Keratinocyte (primary cell): ENCODE results near the gene NPC2. TPM values are rescaled to one million over a fixed set of nuclear protein-coding genes. Genes with fewer than 3 reads are reported as not detected.

Source experiments
- DNase-seq: peaks from one replicate; pipeline ENCODE4 v3.0.0-alpha.2; 2011; ENCODE audit warnings: low read depth, missing footprints, low spot score
- FAIRE-seq: peaks from 2 replicates; lab custom pipeline; 2011; peaks lifted over from hg19 to GRCh38; lab: Jason Lieb, UNC
- H2AFZ ChIP-seq: 2 replicates; pipeline ENCODE4 v1.6.0; 2012; ENCODE audit warnings: low read length, control low read depth, inconsistent platforms; ENCODE audit not compliant: control insufficient read depth
- H3K27ac ChIP-seq: 2 replicates; pipeline ENCODE4 v1.5.1; 2011; ENCODE audit warnings: low read length; ENCODE audit not compliant: control insufficient read depth, insufficient read depth
- H3K27me3 ChIP-seq: 3 replicates; pipeline ENCODE4 v1.6.0; 2011; ENCODE audit warnings: low read length; ENCODE audit not compliant: control insufficient read depth, insufficient read depth; ENCODE audit errors: extremely low read depth
- H3K36me3 ChIP-seq, 2 experiments: 2 replicates in 1 of 2; 3 replicates in 1 of 2; pipeline ENCODE4 v1.5.1; 2011; ENCODE audit warnings: low read length in 2 of 2, mild to moderate bottlenecking in 1 of 2; ENCODE audit not compliant: control insufficient read depth in 2 of 2, insufficient read depth in 2 of 2; ENCODE audit errors: extremely low read depth in 1 of 2
- H3K4me1 ChIP-seq: 3 replicates; pipeline ENCODE4 v1.5.1; 2011; ENCODE audit warnings: low read length; ENCODE audit not compliant: control insufficient read depth, insufficient read depth; ENCODE audit errors: extremely low read depth
- H3K4me2 ChIP-seq: 3 replicates; pipeline ENCODE4 v1.6.0; 2011; ENCODE audit warnings: low read depth, low read length; ENCODE audit not compliant: control insufficient read depth, insufficient read depth; ENCODE audit errors: extremely low read depth
- H3K4me3 ChIP-seq, 3 experiments: fragments of 200-600 bp in 1 of 3; sonication (generic) in 1 of 3; 2 replicates in 2 of 3; 3 replicates in 1 of 3; pipeline ENCODE4 v1.5.1; 2011 to 2016; ENCODE audit warnings: low read length in 3 of 3, mild to moderate bottlenecking in 3 of 3, control low read depth in 2 of 3, inconsistent platforms in 1 of 3, low read depth in 1 of 3, mixed read lengths in 1 of 3, mixed run types in 1 of 3, moderate library complexity in 1 of 3; ENCODE audit not compliant: control insufficient read depth in 2 of 3, insufficient read depth in 2 of 3; ENCODE audit errors: extremely low read depth in 1 of 3
- H3K79me2 ChIP-seq: 2 replicates; pipeline ENCODE4 v1.6.0; 2012; ENCODE audit warnings: low read length; ENCODE audit not compliant: control insufficient read depth, insufficient read depth
- H3K9ac ChIP-seq: 3 replicates; pipeline ENCODE4 v1.6.0; 2011; ENCODE audit warnings: low read length; ENCODE audit not compliant: control insufficient read depth, insufficient read depth; ENCODE audit errors: extremely low read depth
- H3K9me1 ChIP-seq: 3 replicates; pipeline ENCODE4 v1.6.0; 2011; ENCODE audit warnings: low read length; ENCODE audit not compliant: control insufficient read depth, insufficient read depth; ENCODE audit errors: extremely low read depth
- H3K9me3 ChIP-seq: 2 replicates; pipeline ENCODE4 v1.5.1; 2012; ENCODE audit warnings: low read depth, low read length; ENCODE audit not compliant: control insufficient read depth
- H4K20me1 ChIP-seq: 3 replicates; pipeline ENCODE4 v1.6.0; 2011; ENCODE audit warnings: low read length; ENCODE audit not compliant: control insufficient read depth, insufficient read depth; ENCODE audit errors: extremely low read depth
- EZH2 ChIP-seq: IDR thresholded peaks from one replicate; pipeline ENCODE4 v1.6.1; 2012; ENCODE audit warnings: inconsistent platforms, mild to moderate bottlenecking, low read length, moderate library complexity
- dilution Hi-C: fragments of 300-500 bp; cut with MboI; formaldehyde crosslinking; loops from one replicate; pipeline ENCODE4 v1.7.0; 2020; ENCODE audit warnings: low sequenced_read_pairs; ENCODE audit not compliant: extremely low pct_ligation_motif_present
- polyA plus RNA-seq, 5 experiments: library from polyadenylated mRNA; depleted of rRNA in 3 of 5; stranded (reverse) in 3 of 5; stranded (forward) in 1 of 5; unstranded in 1 of 5; fragments of >200 nt; gene quantifications; 1 replicate in 1 of 5; 2 replicates in 3 of 5; 3 replicates in 1 of 5; pipeline versions ENCODE4 v1.2.1 to v1.2.3, GENCODE V29; 2011 to 2012; ENCODE audit warnings: missing spikeins in 2 of 5, low read depth in 1 of 5, low replicate concordance in 1 of 5
- TF ChIP-seq, protein P1 (sequence below), 3 experiments: IDR thresholded peaks in 1 of 3; conservative IDR thresholded peaks in 1 of 3; optimal IDR thresholded peaks in 1 of 3; 2 replicates in 2 of 3; 3 replicates in 1 of 3; pipeline versions ENCODE3 to v1.5.1; 2011; ENCODE audit warnings: low read length in 3 of 3, mild to moderate bottlenecking in 3 of 3, moderate library complexity in 2 of 3, control low read depth in 1 of 3, inconsistent platforms in 1 of 3; ENCODE audit not compliant: insufficient read depth in 2 of 3; ENCODE audit errors: extremely low read depth in 1 of 3

The NPC2 gene
- polyA plus RNA-seq, 1 donor (not counting 4 experiments of a cell fraction or from before 2014, with no cell fraction given): 221 TPM

DNA sequence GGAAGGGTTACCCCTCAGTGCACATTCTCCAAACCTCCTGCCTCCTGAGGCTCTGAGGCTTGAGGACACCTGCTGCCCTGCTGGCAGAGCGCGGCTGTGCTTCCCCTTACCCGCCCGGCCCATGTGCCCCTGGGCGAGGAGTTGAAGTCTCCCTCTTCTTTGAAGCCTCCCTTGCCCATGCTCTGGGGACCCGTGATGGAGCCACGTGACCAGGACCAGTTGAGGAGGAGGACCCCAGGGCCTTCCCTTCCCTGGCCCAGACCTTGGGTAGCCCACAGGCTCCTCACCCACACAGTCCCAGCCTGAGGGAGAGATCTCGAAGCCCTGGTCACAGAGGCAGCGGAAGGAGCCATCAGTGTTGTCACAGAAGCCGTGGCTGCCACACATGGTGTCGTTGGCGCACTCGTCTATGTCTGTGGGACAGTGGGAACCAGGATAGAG is 13.3 kb upstream of the NPC2 start:
- Histone ChIP-seq H3K9me3 (no peaks in the 10 kb centered on the region), H3K27me3 (no peaks in the 10 kb centered on the region), H4K20me1 (no peaks in the 10 kb centered on the region), H2AFZ (no peak overlapping the region), H3K4me2 (no peak overlapping the region), H3K79me2 (no peaks in the 10 kb centered on the region), H3K9me1 (no peaks in the 10 kb centered on the region), H3K4me3 (no peak overlapping the region), H3K4me1 (peaks cover 28% of the 10 kb centered on the region), H3K36me3 (peaks cover 69 to 73% of the 10 kb centered on the region in 2 experiments), H3K9ac (no peak overlapping the region), H3K27ac (no peak overlapping the region)
- TF ChIP-seq EZH2: no peak
- TF ChIP-seq, protein P1, sequence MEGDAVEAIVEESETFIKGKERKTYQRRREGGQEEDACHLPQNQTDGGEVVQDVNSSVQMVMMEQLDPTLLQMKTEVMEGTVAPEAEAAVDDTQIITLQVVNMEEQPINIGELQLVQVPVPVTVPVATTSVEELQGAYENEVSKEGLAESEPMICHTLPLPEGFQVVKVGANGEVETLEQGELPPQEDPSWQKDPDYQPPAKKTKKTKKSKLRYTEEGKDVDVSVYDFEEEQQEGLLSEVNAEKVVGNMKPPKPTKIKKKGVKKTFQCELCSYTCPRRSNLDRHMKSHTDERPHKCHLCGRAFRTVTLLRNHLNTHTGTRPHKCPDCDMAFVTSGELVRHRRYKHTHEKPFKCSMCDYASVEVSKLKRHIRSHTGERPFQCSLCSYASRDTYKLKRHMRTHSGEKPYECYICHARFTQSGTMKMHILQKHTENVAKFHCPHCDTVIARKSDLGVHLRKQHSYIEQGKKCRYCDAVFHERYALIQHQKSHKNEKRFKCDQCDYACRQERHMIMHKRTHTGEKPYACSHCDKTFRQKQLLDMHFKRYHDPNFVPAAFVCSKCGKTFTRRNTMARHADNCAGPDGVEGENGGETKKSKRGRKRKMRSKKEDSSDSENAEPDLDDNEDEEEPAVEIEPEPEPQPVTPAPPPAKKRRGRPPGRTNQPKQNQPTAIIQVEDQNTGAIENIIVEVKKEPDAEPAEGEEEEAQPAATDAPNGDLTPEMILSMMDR (optimal IDR thresholded peaks at IDR 0.05 in 1 of 3, IDR thresholded peaks at IDR 0.05 in 1 of 3, conservative IDR thresholded peaks at IDR 0.05 in 1 of 3; ENCODE audit: extremely low read depth in 1 of 3, insufficient read depth in 2 of 3, low read length in 3 of 3): no peak
- FAIRE-seq (no peak), DNase-seq (no peak)
- dilution Hi-C loops: no loop called here

DNA sequence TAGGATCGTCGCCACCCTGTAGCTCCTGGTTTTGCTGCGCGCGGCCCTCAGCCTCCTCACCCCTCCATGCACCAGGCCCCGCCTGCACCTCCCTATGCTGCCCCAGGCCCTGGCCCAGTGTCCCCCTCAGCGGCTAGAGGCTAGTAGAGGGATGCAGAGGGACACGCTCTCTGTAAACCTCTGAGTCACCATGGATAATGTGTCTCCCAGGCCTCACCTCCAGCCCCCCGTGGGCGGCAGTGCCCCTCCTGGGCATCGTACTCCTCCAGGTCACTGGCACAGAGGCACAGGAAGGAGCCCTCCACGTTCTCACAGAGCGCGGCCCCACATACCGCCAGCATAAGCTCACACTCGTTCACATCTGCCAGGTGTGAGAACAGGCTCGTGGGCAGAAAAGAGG is 12.7 kb upstream of the NPC2 start:
- no peak overlapping the region for H3K4me3 ChIP-seq
- peaks cover 75 to 77% of the 10 kb centered on the region in 2 experiments for H3K36me3 ChIP-seq
- no peak overlapping the region for H2AFZ ChIP-seq
- TF ChIP-seq EZH2: no peak
- TF ChIP-seq, protein P1 (optimal IDR thresholded peaks at IDR 0.05 in 1 of 3, IDR thresholded peaks at IDR 0.05 in 1 of 3, conservative IDR thresholded peaks at IDR 0.05 in 1 of 3; ENCODE audit: extremely low read depth in 1 of 3, insufficient read depth in 2 of 3, low read length in 3 of 3): no peak
- H3K9ac ChIP-seq: no peak overlapping the region
- H3K9me1 ChIP-seq: no peaks in the 10 kb centered on the region
- H3K4me2 ChIP-seq: no peak overlapping the region
- DNase-seq (no peak), FAIRE-seq (no peak)
- H3K9me3 ChIP-seq: no peaks in the 10 kb centered on the region
- no peak overlapping the region for H3K27ac ChIP-seq
- dilution Hi-C loops: no loop called here
- peaks cover 23% of the 10 kb centered on the region for H3K4me1 ChIP-seq
- H3K79me2 ChIP-seq: no peaks in the 10 kb centered on the region
- H4K20me1 ChIP-seq: no peaks in the 10 kb centered on the region
- no peaks in the 10 kb centered on the region for H3K27me3 ChIP-seq
